HCT116 (cell line): ENCODE data around the gene SSR1.

ENCODE experiments used
- POLR2A ChIP-seq: IDR thresholded peaks from 2 replicates; pipeline ENCODE4 v1.7.0; 2011; ENCODE audit warnings: borderline replicate concordance; ENCODE audit not compliant: insufficient read depth, insufficient read length; ENCODE audit errors: extremely low read depth
- RAD21 ChIP-seq: IDR thresholded peaks from 2 replicates; pipeline ENCODE4 v1.6.1; 2012; ENCODE audit warnings: low read depth, mild to moderate bottlenecking
- SIN3A ChIP-seq: IDR thresholded peaks from 2 replicates; pipeline ENCODE4 v1.6.1; 2012; ENCODE audit warnings: low read depth
- TF ChIP-seq, protein P1 (sequence below), 3 experiments: fragments of 200-600 bp in 1 of 3; sonication (generic) in 1 of 3; IDR thresholded peaks in 2 of 3; conservative IDR thresholded peaks in 1 of 3; 2 replicates each; pipeline ENCODE4 v1.5.1; 2012 to 2017; ENCODE audit warnings: low read depth in 2 of 3, low read length in 2 of 3, antibody characterized with exemption in 1 of 3, borderline replicate concordance in 1 of 3, control low read depth in 1 of 3, mild to moderate bottlenecking in 1 of 3, mixed read lengths in 1 of 3, mixed run types in 1 of 3, moderate library complexity in 1 of 3; ENCODE audit not compliant: insufficient read depth in 1 of 3

DNA sequence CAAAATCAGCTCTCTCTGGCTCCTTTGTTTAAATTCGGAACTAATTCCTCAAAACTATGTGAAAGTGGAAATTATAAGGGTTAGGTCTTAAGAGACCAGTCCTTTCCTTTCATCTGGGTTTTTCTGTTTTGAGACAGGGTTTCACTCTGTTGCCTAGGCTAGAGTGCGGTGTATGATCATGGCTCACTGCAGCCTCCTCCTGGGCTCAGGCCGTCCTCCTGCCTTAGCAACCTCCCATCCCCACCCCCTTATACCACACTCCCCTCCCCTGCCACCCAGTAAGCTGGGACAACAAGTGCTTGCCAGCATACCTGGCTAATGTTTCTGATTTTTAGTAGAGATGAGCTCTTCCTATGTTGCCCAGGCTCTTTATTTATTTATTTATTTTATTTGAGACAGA, 12.8 kb upstream of the SSR1 start:
- TF ChIP-seq POLR2A (no peak), RAD21 (no peak), SIN3A (no peak)
- TF ChIP-seq, protein P1, sequence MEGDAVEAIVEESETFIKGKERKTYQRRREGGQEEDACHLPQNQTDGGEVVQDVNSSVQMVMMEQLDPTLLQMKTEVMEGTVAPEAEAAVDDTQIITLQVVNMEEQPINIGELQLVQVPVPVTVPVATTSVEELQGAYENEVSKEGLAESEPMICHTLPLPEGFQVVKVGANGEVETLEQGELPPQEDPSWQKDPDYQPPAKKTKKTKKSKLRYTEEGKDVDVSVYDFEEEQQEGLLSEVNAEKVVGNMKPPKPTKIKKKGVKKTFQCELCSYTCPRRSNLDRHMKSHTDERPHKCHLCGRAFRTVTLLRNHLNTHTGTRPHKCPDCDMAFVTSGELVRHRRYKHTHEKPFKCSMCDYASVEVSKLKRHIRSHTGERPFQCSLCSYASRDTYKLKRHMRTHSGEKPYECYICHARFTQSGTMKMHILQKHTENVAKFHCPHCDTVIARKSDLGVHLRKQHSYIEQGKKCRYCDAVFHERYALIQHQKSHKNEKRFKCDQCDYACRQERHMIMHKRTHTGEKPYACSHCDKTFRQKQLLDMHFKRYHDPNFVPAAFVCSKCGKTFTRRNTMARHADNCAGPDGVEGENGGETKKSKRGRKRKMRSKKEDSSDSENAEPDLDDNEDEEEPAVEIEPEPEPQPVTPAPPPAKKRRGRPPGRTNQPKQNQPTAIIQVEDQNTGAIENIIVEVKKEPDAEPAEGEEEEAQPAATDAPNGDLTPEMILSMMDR (IDR thresholded peaks at IDR 0.05 in 2 of 3, conservative IDR thresholded peaks at IDR 0.05 in 1 of 3; ENCODE audit: borderline replicate concordance in 1 of 3, insufficient read depth in 1 of 3, low read depth in 2 of 3, low read length in 2 of 3), result no peak
